ENCODE data around the gene TDRD3. TPM values are rescaled to one million over a fixed set of nuclear protein-coding genes. Genes with fewer than 3 reads are reported as not detected.

Gene TDRD3
- total RNA-seq, 1 donor from 2014 or later, result 10.7 TPM

GRCh38 chr13:60392131-60392530 lies 4.9 kb upstream of the TDRD3 start:
- no peak overlapping the region for H3K4me3 Mint-ChIP-seq (ENCODE audit: unreplicated experiment)

DNA sequence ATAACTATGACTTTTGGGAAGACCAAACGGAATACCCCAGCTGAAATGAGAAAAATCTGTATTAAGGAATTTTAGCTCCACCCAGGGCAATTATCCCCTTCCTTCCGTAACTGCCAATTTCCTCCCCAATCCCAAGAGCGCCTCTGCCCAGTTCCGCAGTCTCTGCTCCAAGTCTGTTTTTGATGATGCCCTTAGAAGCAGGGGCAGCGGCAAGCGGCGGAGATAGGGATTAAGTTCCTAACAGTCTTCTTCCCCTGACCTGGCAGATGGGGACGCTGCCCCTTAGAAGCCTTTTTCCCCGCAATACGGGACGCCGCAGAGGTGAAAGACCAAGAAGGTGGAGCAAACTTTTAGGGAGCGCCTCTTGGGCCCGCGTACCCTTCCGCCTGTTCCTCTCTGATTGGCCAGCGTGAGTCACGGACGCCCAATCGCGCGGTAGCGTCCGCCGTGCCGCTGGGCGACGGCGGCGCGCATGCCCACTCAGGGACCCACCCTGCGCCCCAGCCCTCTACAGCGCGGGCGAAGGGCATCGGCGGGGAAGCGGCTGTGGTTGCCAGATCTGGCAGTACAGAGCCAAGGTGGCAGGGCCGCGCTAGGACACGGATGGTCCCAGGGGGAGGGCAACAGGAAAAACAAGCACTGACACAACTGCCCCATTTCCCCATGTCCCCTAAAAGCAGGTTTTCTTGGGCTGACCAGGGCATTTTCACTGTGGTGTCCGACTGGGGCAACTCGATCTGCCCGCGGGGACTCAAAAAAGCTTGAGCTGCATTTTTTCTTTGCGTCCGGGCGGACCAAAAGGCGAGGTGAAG lies 843 bp upstream of the TDRD3 start:
- H3K27ac ChIP-seq (ENCODE audit: low read depth, low read length), result peak overlapping the region; percentile 79
- peak overlapping the region; percentile 96 for H3K4me2 ChIP-seq (ENCODE audit: low read length)
- H3K9me3 ChIP-seq (ENCODE audit: insufficient read depth, low read depth, low read length), result no peaks in the 10 kb centered on the region
- H3K27ac Mint-ChIP-seq (ENCODE audit: unreplicated experiment), result peak overlapping the region; percentile 89
- H3K9ac ChIP-seq (ENCODE audit: low read length), result peak overlapping the region; percentile 93
- no peaks in the 10 kb centered on the region for H3K27me3 ChIP-seq (ENCODE audit: insufficient read depth, low read length)
- FAIRE-seq (peak; percentile 54), DNase-seq (ENCODE audit: low read depth) (peak; percentile 83)
- H3K4me1 ChIP-seq (ENCODE audit: insufficient read depth, low read length), result peaks cover 11% of the 10 kb centered on the region
- H3K36me3 Mint-ChIP-seq (ENCODE audit: low read depth, unreplicated experiment), result no peaks in the 10 kb centered on the region
- peak overlapping the region; percentile 99 for H2AFZ ChIP-seq (ENCODE audit: low read depth, low read length)
- no peaks in the 10 kb centered on the region for H3K27me3 Mint-ChIP-seq (ENCODE audit: low read depth, unreplicated experiment)
- H3K4me1 Mint-ChIP-seq (ENCODE audit: low read depth, unreplicated experiment), result peaks cover 13% of the 10 kb centered on the region
- peak overlapping the region; percentile 96 for H3K4me3 Mint-ChIP-seq (ENCODE audit: unreplicated experiment)
- no peaks in the 10 kb centered on the region for H3K36me3 ChIP-seq (ENCODE audit: insufficient read depth, low read length)
- TF ChIP-seq CTCF (IDR thresholded peaks at IDR 0.05; ENCODE audit: insufficient read depth, low read depth, low read length) (no peak), EZH2 (IDR thresholded peaks at IDR 0.05; ENCODE audit: insufficient read depth, low read length) (no peak)
- H4K20me1 ChIP-seq (ENCODE audit: insufficient read depth, low read length), result peaks cover 8% of the 10 kb centered on the region
- H3K79me2 ChIP-seq (ENCODE audit: insufficient read depth, low read length), result peaks cover 31% of the 10 kb centered on the region
- peak overlapping the region; percentile 85 for H3K4me3 ChIP-seq (ENCODE audit: insufficient read depth, low read depth, low read length)
- H3K9me3 Mint-ChIP-seq (ENCODE audit: unreplicated experiment), result peaks cover 1% of the 10 kb centered on the region

More at GRCh38 chr13:60392131-60392530, 4.9 kb upstream of the TDRD3 start:
- H3K27me3 ChIP-seq (ENCODE audit: insufficient read depth, low read length), result peaks cover 2% of the 10 kb centered on the region
- Mint-ChIP-seq H3K27me3 (ENCODE audit: low read depth, unreplicated experiment) (no peaks in the 10 kb centered on the region), H3K36me3 (ENCODE audit: low read depth, unreplicated experiment) (no peaks in the 10 kb centered on the region), H3K9me3 (ENCODE audit: unreplicated experiment) (peaks cover 1% of the 10 kb centered on the region), H3K27ac (ENCODE audit: unreplicated experiment) (no peak overlapping the region), H3K4me1 (ENCODE audit: low read depth, unreplicated experiment) (no peaks in the 10 kb centered on the region)
- H4K20me1 ChIP-seq (ENCODE audit: insufficient read depth, low read length), result no peaks in the 10 kb centered on the region
- no peak overlapping the region for H3K27ac ChIP-seq (ENCODE audit: low read depth, low read length)
- H3K4me1 ChIP-seq (ENCODE audit: insufficient read depth, low read length), result no peaks in the 10 kb centered on the region
- H3K79me2 ChIP-seq (ENCODE audit: insufficient read depth, low read length), result no peaks in the 10 kb centered on the region
- no peak overlapping the region for H3K4me3 ChIP-seq (ENCODE audit: insufficient read depth, low read depth, low read length)
- DNase-seq (ENCODE audit: low read depth) (no peak), FAIRE-seq (no peak)
- H3K9ac ChIP-seq (ENCODE audit: low read length), result no peak overlapping the region
- H3K9me3 ChIP-seq (ENCODE audit: insufficient read depth, low read depth, low read length), result no peaks in the 10 kb centered on the region
- no peaks in the 10 kb centered on the region for H3K36me3 ChIP-seq (ENCODE audit: insufficient read depth, low read length)
- no peak overlapping the region for H3K4me2 ChIP-seq (ENCODE audit: low read length)
- H2AFZ ChIP-seq (ENCODE audit: low read depth, low read length), result no peak overlapping the region
- TF ChIP-seq CTCF (IDR thresholded peaks at IDR 0.05; ENCODE audit: insufficient read depth, low read depth, low read length), result no peak
- no peak for TF ChIP-seq EZH2 (IDR thresholded peaks at IDR 0.05; ENCODE audit: insufficient read depth, low read length)
